Measurements from ENCODE around the gene HELZ2. TPM values are rescaled to one million over a fixed set of nuclear protein-coding genes. Genes with fewer than 3 reads are reported as not detected.

HELZ2 gene
- total RNA-seq, 2 experiments from 2014 or later: 6.5 to 8.3 TPM

- Histone ChIP-seq H3K36me3 (ENCODE audit: insufficient read depth, low read length) (no peaks in the 10 kb centered on the region), H2AFZ (ENCODE audit: low read length) (no peak overlapping the region), H3K4me2 (ENCODE audit: low read length) (no peak overlapping the region), H3K9me2 (ENCODE audit: insufficient read depth, low read length) (no peaks in the 10 kb centered on the region), H3K4me1 (ENCODE audit: insufficient read depth, low read length, poor library complexity, severe bottlenecking) (no peaks in the 10 kb centered on the region), H3K27ac (ENCODE audit: low read depth, low read length, poor library complexity, severe bottlenecking) (no peak overlapping the region), H3K79me2 (ENCODE audit: insufficient read depth, low read depth, low read length) (no peaks in the 10 kb centered on the region), H3K4me3 (ENCODE audit: low read depth, low read length, poor library complexity, severe bottlenecking) (no peak overlapping the region), H3K9me3 (ENCODE audit: low read length) (no peaks in the 10 kb centered on the region), H4K20me1 (ENCODE audit: insufficient read depth, low read length) (no peaks in the 10 kb centered on the region)
- no peak for DNase-seq (ENCODE audit: low spot score)
- TF ChIP-seq EZH2phosphoT487 (IDR thresholded peaks at IDR 0.05; ENCODE audit: borderline replicate concordance, low read depth, low read length): no peak
- TF ChIP-seq CTCF (conservative IDR thresholded peaks at IDR 0.05; ENCODE audit: low read length): no peak
- BruUV-seq (replicated peaks): no TSS peak
- CTCF ChIA-PET (ENCODE audit: unreplicated experiment): no interaction called here
- POLR2A ChIA-PET: no interaction called here
- intact Hi-C loops (cut with micrococcal nuclease; ENCODE audit: unreplicated experiment): loop anchor here (10.0 kb wide), 1 partner anchor 335 kb away; the partner anchor contains the start of genes ABHD16B and TPD52L2
Measured at GRCh38 chr20:63529861-63530787, 43.9 kb downstream of the HELZ2 start.

- BruUV-seq (replicated peaks): no TSS peak
- Histone ChIP-seq H3K79me2 (ENCODE audit: insufficient read depth, low read depth, low read length) (no peaks in the 10 kb centered on the region), H3K4me3 (ENCODE audit: low read depth, low read length, poor library complexity, severe bottlenecking) (no peak overlapping the region), H3K9me2 (ENCODE audit: insufficient read depth, low read length) (no peaks in the 10 kb centered on the region), H2AFZ (ENCODE audit: low read length) (no peak overlapping the region), H3K27ac (ENCODE audit: low read depth, low read length, poor library complexity, severe bottlenecking) (no peak overlapping the region), H3K36me3 (ENCODE audit: insufficient read depth, low read length) (no peaks in the 10 kb centered on the region), H3K4me1 (ENCODE audit: insufficient read depth, low read length, poor library complexity, severe bottlenecking) (no peaks in the 10 kb centered on the region), H4K20me1 (ENCODE audit: insufficient read depth, low read length) (no peaks in the 10 kb centered on the region), H3K9me3 (ENCODE audit: low read length) (no peaks in the 10 kb centered on the region), H3K4me2 (ENCODE audit: low read length) (no peak overlapping the region)
- intact Hi-C loops (cut with micrococcal nuclease; ENCODE audit: unreplicated experiment): no loop called here
- TF ChIP-seq CTCF (conservative IDR thresholded peaks at IDR 0.05; ENCODE audit: low read length): no peak
- no peak for TF ChIP-seq EZH2phosphoT487 (IDR thresholded peaks at IDR 0.05; ENCODE audit: borderline replicate concordance, low read depth, low read length)
- POLR2A ChIA-PET: no interaction called here
- DNase-seq (ENCODE audit: low spot score): no peak
- CTCF ChIA-PET (ENCODE audit: unreplicated experiment): no interaction called here
Measured at GRCh38 chr20:63529180-63529860, 44.7 kb downstream of the HELZ2 start.
